T-helper 22 cell (primary cell): ENCODE measurements around the gene XXYLT1.

ENCODE experiments used
- DNase-seq: peaks from one replicate; pipeline ENCODE4 v3.0.0-alpha.2; 2020; ENCODE audit warnings: low read depth

Gene XXYLT1

GRCh38 chr3:195168009-195168762, 102.8 kb downstream of the XXYLT1 start:
- no peak for DNase-seq

GRCh38 chr3:195165790-195166189, 105.2 kb downstream of the XXYLT1 start:
- DNase-seq: no peak

DNA sequence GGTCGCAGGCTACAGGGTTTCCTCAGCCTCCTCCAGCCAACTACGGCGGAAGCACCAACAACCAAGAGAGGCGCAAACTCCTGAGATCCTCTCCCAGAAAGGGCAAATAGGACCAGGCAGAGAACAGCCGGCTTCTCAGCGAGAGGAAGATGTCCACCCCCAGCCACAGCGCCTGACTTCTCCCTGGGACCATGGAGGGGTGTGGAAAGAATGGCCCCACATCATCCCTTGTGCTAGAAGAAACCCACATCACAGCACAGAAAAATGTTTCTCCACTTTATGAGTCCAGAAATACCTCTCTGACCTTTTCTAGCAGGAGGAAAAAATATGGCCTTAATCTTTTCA, 105.7 kb downstream of the XXYLT1 start:
- DNase-seq: no peak

DNA sequence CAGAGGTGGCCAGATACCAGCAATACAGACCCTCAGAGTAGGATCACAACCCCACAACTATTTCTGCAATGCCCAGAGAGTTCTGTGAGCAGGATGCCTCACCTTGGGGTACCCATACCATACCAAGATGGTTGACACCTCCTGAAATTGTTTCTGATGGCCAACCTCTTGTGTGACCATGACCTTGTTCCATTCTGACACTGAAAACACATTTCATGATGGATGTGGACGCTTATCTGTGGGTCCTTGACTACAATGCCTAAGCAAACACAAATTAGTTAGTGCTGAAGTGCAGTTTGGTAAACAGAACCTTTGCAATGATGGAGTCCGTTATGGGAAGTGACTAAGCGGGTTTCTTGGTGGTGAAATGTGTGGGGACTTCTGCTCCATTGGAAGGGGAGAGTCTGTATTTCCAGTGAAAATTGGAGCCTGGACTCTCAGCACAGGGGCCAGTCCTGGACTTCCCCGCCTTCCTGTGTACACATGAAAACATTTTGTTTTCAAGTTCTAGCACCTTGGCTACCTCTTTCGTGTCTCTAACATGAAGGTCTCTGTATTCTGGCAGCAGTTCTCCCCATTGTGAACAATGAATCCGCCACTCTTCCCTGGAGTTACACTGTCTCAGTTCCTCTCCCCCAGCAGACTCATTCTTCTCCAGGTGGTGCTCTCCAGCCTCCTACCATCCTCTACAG, 106.2 kb downstream of the XXYLT1 start:
- DNase-seq: no peak

DNA sequence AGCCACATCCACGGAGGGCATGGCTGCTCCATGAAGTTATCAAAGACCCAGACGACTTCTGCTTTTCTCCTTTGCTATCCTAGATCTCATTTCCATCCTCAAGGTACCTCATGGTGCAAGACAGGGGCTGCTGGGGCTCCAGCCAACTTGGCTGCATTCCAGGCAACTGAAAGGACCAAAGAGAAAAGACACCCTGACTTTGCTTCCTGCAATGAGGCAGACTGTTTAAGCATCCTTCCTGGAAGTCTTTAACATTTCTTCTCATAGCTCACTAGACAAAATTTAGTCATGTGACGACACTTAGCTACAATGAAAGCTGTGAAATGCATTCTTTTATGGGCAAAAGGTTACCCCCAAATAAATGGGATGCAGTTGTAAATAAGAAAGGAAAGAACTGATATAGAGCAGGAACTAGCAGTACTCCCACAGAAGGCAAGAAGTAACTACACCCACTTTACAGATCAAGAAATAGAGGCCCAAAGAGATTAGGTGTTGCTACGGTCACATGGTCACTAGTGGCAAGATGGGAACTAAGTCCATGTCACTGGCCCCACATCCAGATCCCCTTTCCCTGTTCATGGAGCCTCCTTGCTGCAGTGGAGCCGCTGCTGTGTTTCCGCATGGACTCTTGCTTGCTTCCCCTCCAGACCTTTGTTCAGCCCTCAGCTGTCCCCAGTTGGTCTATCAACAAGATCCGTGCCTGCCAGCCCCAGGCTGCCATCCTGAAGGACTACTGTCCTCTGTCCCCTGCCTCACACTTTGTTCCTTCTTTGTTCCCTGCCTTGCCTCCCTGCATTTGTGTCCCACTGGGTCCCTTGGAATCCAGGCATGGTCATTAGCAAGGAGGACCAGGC, 107.0 kb downstream of the XXYLT1 start:
- no peak for DNase-seq

DNA sequence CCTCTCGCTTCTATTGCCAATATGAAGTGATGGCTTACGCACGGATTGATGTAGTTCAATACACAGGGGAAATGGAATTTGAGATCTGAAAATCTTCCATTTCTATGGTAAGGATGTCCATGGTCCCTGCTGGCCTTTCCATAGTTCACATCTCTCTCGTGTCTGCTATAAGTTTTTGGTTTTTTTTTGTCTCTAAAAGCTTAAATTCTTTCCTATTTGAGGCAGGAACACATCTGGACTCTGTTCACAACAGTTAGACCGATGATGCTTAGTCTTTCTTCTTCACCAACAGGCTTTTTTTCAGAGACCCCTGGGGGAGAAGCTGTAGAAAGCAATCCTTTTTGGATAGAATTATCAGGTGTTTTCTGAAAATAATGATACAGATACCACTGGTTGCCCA, 108.1 kb downstream of the XXYLT1 start:
- no peak for DNase-seq

DNA sequence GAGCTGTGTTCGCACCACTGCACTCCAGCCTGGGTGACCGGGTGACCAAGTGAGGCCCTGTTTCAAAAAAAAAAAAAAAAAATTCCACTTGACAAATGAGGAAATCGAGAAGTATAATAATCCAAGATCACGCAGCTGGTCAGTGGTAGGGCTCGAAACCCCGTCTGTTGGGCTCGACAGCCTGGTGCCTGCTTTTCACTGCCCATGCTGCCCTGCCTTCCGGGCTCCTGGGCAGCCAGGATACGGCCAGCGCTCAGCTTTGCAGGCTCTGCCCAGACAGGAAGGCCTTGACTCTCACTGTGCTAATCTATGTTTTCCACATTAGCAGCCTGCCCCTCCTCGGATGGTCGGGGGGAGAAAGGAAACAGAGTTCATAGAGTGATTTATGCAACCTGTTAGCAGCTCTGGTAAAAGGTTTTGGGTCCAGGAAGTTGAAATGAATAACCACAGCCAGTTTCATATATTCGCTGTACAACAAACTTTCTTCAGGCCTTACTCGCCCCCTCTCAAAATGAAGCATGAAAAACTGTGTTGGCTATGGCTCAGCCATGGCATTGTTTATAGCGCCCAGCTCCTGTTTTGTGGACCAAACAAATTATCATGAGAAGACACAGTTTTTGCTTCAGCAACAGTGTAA, 108.8 kb downstream of the XXYLT1 start:
- no peak for DNase-seq

GRCh38 chr3:195160908-195161434, 110.0 kb downstream of the XXYLT1 start:
- DNase-seq: no peak

DNA sequence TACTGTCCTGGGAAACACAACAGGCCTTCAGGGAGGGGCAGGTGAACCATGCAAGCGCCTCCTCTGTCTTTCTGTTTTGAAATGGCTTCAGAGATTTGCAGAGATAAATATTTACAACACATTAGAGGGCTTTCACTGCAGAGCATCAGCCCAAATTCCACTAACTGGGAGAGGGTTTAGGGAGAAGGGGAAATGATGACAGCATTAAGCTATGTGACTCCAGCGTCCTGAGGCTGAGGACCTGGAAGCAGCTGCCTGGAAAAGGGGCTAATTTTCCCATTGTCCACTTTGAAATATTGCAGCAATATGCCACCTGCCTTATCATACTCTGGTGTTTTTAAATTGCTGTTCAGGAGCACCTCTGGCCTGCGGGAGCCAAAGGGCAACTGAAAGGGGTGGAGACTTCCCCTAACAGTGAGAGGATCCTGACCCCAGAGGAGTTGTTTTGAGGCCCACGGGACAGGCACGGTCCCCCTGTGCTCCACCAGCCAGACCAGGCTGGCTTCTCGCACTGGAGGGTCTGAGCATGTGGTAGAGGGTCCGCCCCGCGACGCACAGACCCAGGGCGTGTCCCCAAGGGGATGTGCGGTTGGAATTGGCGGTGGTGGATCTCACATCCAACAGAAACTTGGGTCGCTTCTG, 110.6 kb downstream of the XXYLT1 start:
- DNase-seq: no peak

DNA sequence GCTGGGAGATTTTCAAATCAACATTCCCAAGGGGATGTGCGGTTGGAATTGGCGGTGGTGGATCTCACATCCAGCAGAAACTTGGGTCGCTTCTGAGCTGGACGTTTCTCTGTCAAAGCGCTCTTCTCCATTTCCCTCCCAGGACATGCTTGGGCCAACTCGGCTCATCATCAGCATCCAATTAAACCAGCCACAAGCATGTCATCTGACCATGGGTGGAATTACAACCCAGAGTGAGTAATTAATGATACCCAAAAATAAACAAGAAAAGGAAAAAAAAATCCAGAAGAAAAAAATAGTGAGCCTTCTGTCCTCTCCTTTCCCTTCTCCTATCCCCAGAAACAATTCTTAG, 111.2 kb downstream of the XXYLT1 start:
- DNase-seq: no peak

- DNase-seq: no peak
These were observed 111.7 kb downstream of the XXYLT1 start for GRCh38 chr3:195159117-195159813.

- no peak for DNase-seq
These were observed 114.6 kb downstream of the XXYLT1 start for GRCh38 chr3:195156286-195156890.

- DNase-seq: no peak
These were observed 115.3 kb downstream of the XXYLT1 start for GRCh38 chr3:195155570-195156241.

DNA sequence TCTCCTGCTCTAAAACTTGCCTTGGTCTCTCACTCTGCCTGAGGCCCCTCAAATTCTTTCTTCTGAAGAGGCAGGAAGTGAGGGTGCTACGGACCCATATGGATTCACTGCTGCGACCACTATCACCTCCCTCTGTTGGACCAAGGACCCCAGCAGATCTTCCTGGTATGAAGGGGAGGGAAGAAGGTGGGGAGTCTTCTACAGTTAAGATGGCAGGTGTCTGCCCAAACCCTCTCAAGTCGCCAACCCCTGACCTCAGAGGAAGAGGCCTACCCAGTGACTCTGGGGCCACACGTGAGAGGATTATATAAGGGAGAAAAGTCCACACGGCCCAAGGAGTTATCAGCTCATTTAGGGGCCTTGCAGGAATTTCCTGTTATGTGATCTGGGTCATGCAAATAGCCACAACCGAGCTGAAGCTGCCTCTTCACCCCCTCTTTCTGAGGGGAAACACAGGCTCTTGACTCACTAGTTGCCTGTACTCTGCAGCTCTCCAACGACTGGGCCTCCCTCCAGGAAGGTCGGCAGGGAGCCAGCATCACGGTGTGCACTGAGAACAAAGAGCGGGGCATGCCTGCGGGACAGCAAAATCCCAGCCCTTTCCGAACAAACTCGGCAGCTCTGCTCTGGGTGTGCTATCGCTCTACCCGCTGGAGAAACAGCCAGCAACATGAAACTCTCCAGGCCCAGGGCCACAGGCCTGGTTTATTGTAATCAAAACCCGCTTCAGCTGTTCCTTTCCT, 116.0 kb downstream of the XXYLT1 start:
- DNase-seq: no peak

DNA sequence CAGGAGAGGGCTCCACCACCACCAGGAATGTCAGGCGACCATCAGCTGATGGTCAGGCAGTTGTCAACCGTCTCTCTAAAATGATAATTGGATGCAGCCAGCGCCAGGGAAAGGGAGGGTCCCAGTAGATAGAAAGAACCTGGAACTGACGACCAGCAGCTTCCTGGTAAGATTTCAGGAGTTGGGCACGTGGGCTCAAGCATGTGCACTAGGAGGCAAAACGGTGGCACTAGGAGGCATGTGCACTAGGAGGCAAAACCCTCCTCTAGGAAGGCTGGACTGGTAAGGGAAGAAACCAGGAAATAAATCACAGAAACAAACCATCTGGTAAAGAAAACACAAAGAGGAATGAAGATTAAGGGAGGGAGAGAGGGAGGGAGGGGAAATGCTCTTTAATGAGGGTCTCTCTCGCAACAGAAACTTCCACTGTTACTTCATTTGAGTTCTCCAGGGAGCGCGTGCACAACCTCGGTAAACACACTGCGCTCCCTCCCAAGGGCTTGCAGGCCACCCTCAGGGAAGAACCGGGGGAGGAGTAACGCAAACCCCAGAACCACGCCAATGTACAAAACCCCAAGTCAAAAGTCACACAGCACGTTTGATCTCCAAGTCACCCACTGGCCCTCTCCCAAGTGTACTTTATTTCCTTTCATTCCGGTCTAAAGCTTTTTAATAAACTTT, 116.7 kb downstream of the XXYLT1 start:
- no peak for DNase-seq

DNA sequence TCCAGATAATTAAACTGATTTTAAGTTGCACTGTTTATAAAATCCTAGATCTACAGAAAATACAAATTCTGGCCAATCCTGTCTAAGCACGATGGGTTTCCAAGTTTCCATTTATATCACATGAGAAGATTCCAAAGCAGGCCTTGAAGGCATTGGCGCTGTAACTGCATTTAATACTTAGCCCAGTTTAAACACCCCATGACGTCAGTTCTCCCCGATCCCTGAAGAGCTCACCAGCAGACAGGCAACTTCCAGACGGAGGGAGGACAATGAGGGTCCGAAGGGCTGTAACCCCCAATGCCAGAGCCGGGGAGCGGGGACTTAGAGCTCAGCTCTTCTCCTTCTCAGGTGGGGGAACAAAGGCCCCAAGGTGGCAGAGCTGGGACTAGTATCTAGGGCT, 117.3 kb downstream of the XXYLT1 start:
- no peak for DNase-seq

- DNase-seq: no peak
These were observed 117.8 kb downstream of the XXYLT1 start for GRCh38 chr3:195153130-195153529.

DNA sequence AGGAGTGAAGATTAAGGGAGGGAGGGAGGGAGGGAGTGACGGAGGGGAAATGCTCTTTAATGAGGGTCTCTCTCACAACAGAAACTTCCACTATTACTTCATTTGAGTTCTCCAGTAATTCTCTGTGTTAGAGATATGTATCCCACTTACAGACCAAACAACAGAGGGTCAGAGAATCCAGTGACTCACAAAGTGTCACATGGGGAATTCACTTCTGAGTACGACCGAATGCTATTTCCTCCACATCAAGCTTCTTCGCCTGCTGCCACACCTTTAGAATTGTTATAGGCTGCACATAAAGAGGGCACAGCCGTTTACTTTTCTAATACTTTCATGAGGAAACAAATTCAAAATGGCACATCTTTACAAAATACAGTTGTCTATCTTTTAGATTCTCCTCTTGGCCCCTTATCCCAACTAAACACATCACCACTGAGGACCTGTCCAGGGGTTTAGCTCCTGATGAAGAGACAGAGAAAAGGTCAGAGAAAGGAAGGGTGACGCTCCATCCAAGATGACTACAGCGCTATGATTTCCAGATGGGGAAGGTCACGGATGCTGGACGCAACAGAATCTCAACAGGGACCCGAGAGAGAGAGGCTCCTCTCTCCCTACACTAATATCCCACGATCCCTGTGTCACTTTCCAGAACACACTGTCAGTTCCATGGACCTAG, 119.0 kb downstream of the XXYLT1 start:
- DNase-seq: no peak
